Astrocyte (in vitro differentiated cells and primary cell): Measurements from ENCODE around the gene RAB4A. TPM values are rescaled to one million over a fixed set of nuclear protein-coding genes. Genes with fewer than 3 reads are reported as not detected.

Experiments
- DNase-seq: peaks from one replicate; pipeline ENCODE4 v3.0.0-alpha.2; 2010; ENCODE audit warnings: low read depth
- FAIRE-seq: peaks from 2 replicates; lab custom pipeline; 2011; peaks lifted over from hg19 to GRCh38; lab: Jason Lieb, UNC
- H2AFZ ChIP-seq: 2 replicates; pipeline ENCODE4 v1.6.0; 2012; ENCODE audit warnings: low read depth, low read length, inconsistent platforms
- H3K27ac ChIP-seq: 2 replicates; pipeline ENCODE4 v1.5.1; 2011; ENCODE audit warnings: low read depth, low read length, inconsistent platforms
- H3K27me3 ChIP-seq: 2 replicates; pipeline ENCODE4 v1.6.0; 2011; ENCODE audit warnings: low read length, inconsistent platforms; ENCODE audit not compliant: insufficient read depth
- H3K36me3 ChIP-seq: 2 replicates; pipeline ENCODE4 v1.5.1; 2011; ENCODE audit warnings: low read length, inconsistent platforms; ENCODE audit not compliant: insufficient read depth
- H3K4me1 ChIP-seq: 2 replicates; pipeline ENCODE4 v1.5.1; 2011; ENCODE audit warnings: low read length, inconsistent platforms; ENCODE audit not compliant: insufficient read depth
- H3K4me2 ChIP-seq: 2 replicates; pipeline ENCODE4 v1.6.0; 2012; ENCODE audit warnings: low read length, inconsistent platforms
- H3K4me3 ChIP-seq: 2 replicates; pipeline ENCODE4 v1.5.1; 2011; ENCODE audit warnings: low read depth, mild to moderate bottlenecking, low read length, inconsistent platforms; ENCODE audit not compliant: insufficient read depth
- H3K79me2 ChIP-seq: 2 replicates; pipeline ENCODE4 v1.6.0; 2012; ENCODE audit warnings: mild to moderate bottlenecking, low read length, inconsistent platforms; ENCODE audit not compliant: insufficient read depth
- H3K9ac ChIP-seq: 2 replicates; pipeline ENCODE4 v1.6.0; 2012; ENCODE audit warnings: mild to moderate bottlenecking, low read length, inconsistent platforms
- H3K9me3 ChIP-seq: 2 replicates; pipeline ENCODE4 v1.5.1; 2012; ENCODE audit warnings: low read depth, mild to moderate bottlenecking, low read length, inconsistent platforms; ENCODE audit not compliant: insufficient read depth
- H4K20me1 ChIP-seq: 2 replicates; pipeline ENCODE4 v1.6.0; 2012; ENCODE audit warnings: low read length, inconsistent platforms; ENCODE audit not compliant: insufficient read depth
- H3K27ac Mint-ChIP-seq: one replicate; pipeline ENCODE4 v1.8.0; 2021; ENCODE audit warnings: mild to moderate bottlenecking, mixed read lengths; ENCODE audit not compliant: unreplicated experiment
- H3K27me3 Mint-ChIP-seq: one replicate; pipeline ENCODE4 v1.8.0; 2021; ENCODE audit warnings: low read depth, mixed read lengths; ENCODE audit not compliant: unreplicated experiment
- H3K36me3 Mint-ChIP-seq: one replicate; pipeline ENCODE4 v1.8.0; 2021; ENCODE audit warnings: low read depth, mixed read lengths; ENCODE audit not compliant: unreplicated experiment
- H3K4me1 Mint-ChIP-seq: one replicate; pipeline ENCODE4 v1.8.0; 2021; ENCODE audit warnings: low read depth, mixed read lengths; ENCODE audit not compliant: unreplicated experiment
- H3K4me3 Mint-ChIP-seq: one replicate; pipeline ENCODE4 v1.8.0; 2021; ENCODE audit warnings: mild to moderate bottlenecking, moderate library complexity, mixed read lengths; ENCODE audit not compliant: unreplicated experiment
- H3K9me3 Mint-ChIP-seq: one replicate; pipeline ENCODE4 v1.8.0; 2021; ENCODE audit warnings: mild to moderate bottlenecking, mixed read lengths; ENCODE audit not compliant: unreplicated experiment
- EZH2 ChIP-seq: IDR thresholded peaks from 2 replicates; pipeline ENCODE4 v1.6.1; 2012; ENCODE audit warnings: mild to moderate bottlenecking, low read length, inconsistent platforms; ENCODE audit not compliant: insufficient read depth
- total RNA-seq: library from RNA; stranded (reverse); gene quantifications from 2 replicates; pipeline ENCODE4 v1.2.1, GENCODE V29; 2021
- TF ChIP-seq, protein P1 (sequence below): IDR thresholded peaks from 2 replicates; pipeline ENCODE4 v1.5.1; 2011; ENCODE audit warnings: low read depth, mild to moderate bottlenecking, inconsistent platforms, low read length, moderate library complexity; ENCODE audit not compliant: insufficient read depth

The RAB4A gene
- total RNA-seq, 1 donor from 2014 or later: 58.6 TPM

- H3K27ac Mint-ChIP-seq: no peak overlapping the region
- H3K79me2 ChIP-seq: peaks cover 84% of the 10 kb centered on the region
- no peak for FAIRE-seq
Observed at GRCh38 chr1:229281339-229281926, 10.5 kb downstream of the RAB4A start.

GRCh38 chr1:229282295-229282823, 11.4 kb downstream of the RAB4A start:
- peaks cover 80% of the 10 kb centered on the region for H4K20me1 ChIP-seq

More at GRCh38 chr1:229281339-229281926, 10.5 kb downstream of the RAB4A start:
- H3K27me3 Mint-ChIP-seq: no peaks in the 10 kb centered on the region
- Histone ChIP-seq H3K9me3 (no peaks in the 10 kb centered on the region), H3K4me2 (peak overlapping the region; percentile 7), H3K27me3 (no peaks in the 10 kb centered on the region), H3K36me3 (no peaks in the 10 kb centered on the region), H3K9ac (no peak overlapping the region), H4K20me1 (peaks cover 83% of the 10 kb centered on the region), H3K4me1 (peaks cover 5% of the 10 kb centered on the region), H3K4me3 (no peak overlapping the region), H2AFZ (no peak overlapping the region), H3K27ac (no peak overlapping the region)
- H3K9me3 Mint-ChIP-seq: peaks cover 2% of the 10 kb centered on the region
- no peak for DNase-seq
- no peaks in the 10 kb centered on the region for H3K36me3 Mint-ChIP-seq
- peaks cover 24% of the 10 kb centered on the region for H3K4me1 Mint-ChIP-seq
- no peak overlapping the region for H3K4me3 Mint-ChIP-seq
- TF ChIP-seq, protein P1, sequence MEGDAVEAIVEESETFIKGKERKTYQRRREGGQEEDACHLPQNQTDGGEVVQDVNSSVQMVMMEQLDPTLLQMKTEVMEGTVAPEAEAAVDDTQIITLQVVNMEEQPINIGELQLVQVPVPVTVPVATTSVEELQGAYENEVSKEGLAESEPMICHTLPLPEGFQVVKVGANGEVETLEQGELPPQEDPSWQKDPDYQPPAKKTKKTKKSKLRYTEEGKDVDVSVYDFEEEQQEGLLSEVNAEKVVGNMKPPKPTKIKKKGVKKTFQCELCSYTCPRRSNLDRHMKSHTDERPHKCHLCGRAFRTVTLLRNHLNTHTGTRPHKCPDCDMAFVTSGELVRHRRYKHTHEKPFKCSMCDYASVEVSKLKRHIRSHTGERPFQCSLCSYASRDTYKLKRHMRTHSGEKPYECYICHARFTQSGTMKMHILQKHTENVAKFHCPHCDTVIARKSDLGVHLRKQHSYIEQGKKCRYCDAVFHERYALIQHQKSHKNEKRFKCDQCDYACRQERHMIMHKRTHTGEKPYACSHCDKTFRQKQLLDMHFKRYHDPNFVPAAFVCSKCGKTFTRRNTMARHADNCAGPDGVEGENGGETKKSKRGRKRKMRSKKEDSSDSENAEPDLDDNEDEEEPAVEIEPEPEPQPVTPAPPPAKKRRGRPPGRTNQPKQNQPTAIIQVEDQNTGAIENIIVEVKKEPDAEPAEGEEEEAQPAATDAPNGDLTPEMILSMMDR: no peak
- TF ChIP-seq EZH2: no peak

More at GRCh38 chr1:229282295-229282823, 11.4 kb downstream of the RAB4A start:
- Histone ChIP-seq H3K9me3 (no peaks in the 10 kb centered on the region), H3K4me1 (peaks cover 5% of the 10 kb centered on the region), H2AFZ (no peak overlapping the region), H3K27me3 (no peaks in the 10 kb centered on the region), H3K9ac (no peak overlapping the region), H3K4me2 (no peak overlapping the region), H3K27ac (no peak overlapping the region), H3K4me3 (no peak overlapping the region), H3K79me2 (peaks cover 85% of the 10 kb centered on the region), H3K36me3 (no peaks in the 10 kb centered on the region)
- H3K9me3 Mint-ChIP-seq: peaks cover 2% of the 10 kb centered on the region
- no peaks in the 10 kb centered on the region for H3K27me3 Mint-ChIP-seq
- no peak for DNase-seq
- TF ChIP-seq EZH2: no peak
- TF ChIP-seq, protein P1: no peak
- peaks cover 29% of the 10 kb centered on the region for H3K4me1 Mint-ChIP-seq
- no peak for FAIRE-seq
- H3K4me3 Mint-ChIP-seq: no peak overlapping the region
- no peaks in the 10 kb centered on the region for H3K36me3 Mint-ChIP-seq
- no peak overlapping the region for H3K27ac Mint-ChIP-seq
